ENCODE results near the gene LAMB2.

The LAMB2 gene

GRCh38 chr3:49166752-49167556 lies 34.1 kb upstream of the LAMB2 start:
- no peaks in the 10 kb centered on the region for H3K27me3 ChIP-seq (ENCODE audit: insufficient read depth, poor library complexity, severe bottlenecking)
- peak overlapping the region; percentile 72 for H3K27ac ChIP-seq (replicated peaks)
- TF ChIP-seq GABPA (IDR thresholded peaks at IDR 0.05; ENCODE audit: low read depth): no peak
- TF ChIP-seq REST (IDR thresholded peaks at IDR 0.05; ENCODE audit: insufficient replicate concordance, low read depth): no peak
- no peak for TF ChIP-seq POLR2AphosphoS5 (IDR thresholded peaks at IDR 0.05; ENCODE audit: low read depth)
- TF ChIP-seq SPI1 (IDR thresholded peaks at IDR 0.05; ENCODE audit: borderline replicate concordance, low read depth): no peak
- no peak for TF ChIP-seq CTCF (IDR thresholded peaks at IDR 0.05; ENCODE audit: insufficient read depth, low read length)
- H3K4me3 ChIP-seq (replicated peaks; ENCODE audit: insufficient read depth, low read length): no peak overlapping the region
- DNase-seq (ENCODE audit: low read depth in 1 of 2, low spot score in 1 of 2): no peak

GRCh38 chr3:49165771-49166751 lies 33.2 kb upstream of the LAMB2 start, which contains the start of gene CCDC71:
Gene CCDC71, minus strand, starts transcription at chr3:49166331. Its CDS starts 2,123 bp downstream, at chr3:49164208.
- no peak; the same call in 1 of the 2 replicates for TF ChIP-seq POLR2AphosphoS5 (IDR thresholded peaks at IDR 0.05; ENCODE audit: low read depth)
- peak; percentile 96 for TF ChIP-seq GABPA (IDR thresholded peaks at IDR 0.05; ENCODE audit: low read depth)
- no peak for TF ChIP-seq REST (IDR thresholded peaks at IDR 0.05; ENCODE audit: insufficient replicate concordance, low read depth)
- TF ChIP-seq CTCF (IDR thresholded peaks at IDR 0.05; ENCODE audit: insufficient read depth, low read length): no peak
- TF ChIP-seq SPI1 (IDR thresholded peaks at IDR 0.05; ENCODE audit: borderline replicate concordance, low read depth): peak; percentile 22; the same call in 1 of the 2 replicates
- peak; percentile 72 for DNase-seq (ENCODE audit: low read depth in 1 of 2, low spot score in 1 of 2)
- peak within 1 kb of the TSS; percentile 72 for H3K27ac ChIP-seq (replicated peaks)
- H3K27me3 ChIP-seq (ENCODE audit: insufficient read depth, poor library complexity, severe bottlenecking): no peaks in the 10 kb centered on the region
- peak within 1 kb of the TSS; percentile 73 for H3K4me3 ChIP-seq (replicated peaks; ENCODE audit: insufficient read depth, low read length)

- H3K27me3 ChIP-seq (ENCODE audit: insufficient read depth, poor library complexity, severe bottlenecking): no peaks in the 10 kb centered on the region
Measured at GRCh38 chr3:49164983-49165720, 32.3 kb upstream of the LAMB2 start.

More at GRCh38 chr3:49164983-49165720, 32.3 kb upstream of the LAMB2 start:
- no peak for DNase-seq (ENCODE audit: low read depth in 1 of 2, low spot score in 1 of 2)
- H3K27ac ChIP-seq (replicated peaks): peak overlapping the region; percentile 67
- TF ChIP-seq SPI1 (IDR thresholded peaks at IDR 0.05; ENCODE audit: borderline replicate concordance, low read depth): no peak
- TF ChIP-seq POLR2AphosphoS5 (IDR thresholded peaks at IDR 0.05; ENCODE audit: low read depth): no peak
- TF ChIP-seq GABPA (IDR thresholded peaks at IDR 0.05; ENCODE audit: low read depth): no peak
- no peak for TF ChIP-seq CTCF (IDR thresholded peaks at IDR 0.05; ENCODE audit: insufficient read depth, low read length)
- TF ChIP-seq REST (IDR thresholded peaks at IDR 0.05; ENCODE audit: insufficient replicate concordance, low read depth): no peak
- H3K4me3 ChIP-seq (replicated peaks; ENCODE audit: insufficient read depth, low read length): peak overlapping the region; percentile 73
